ENCODE data around the gene SNAI1.

GRCh38 chr20:49955167-49955566, 27.6 kb upstream of the SNAI1 start:
- TF ChIP-seq CTCF (IDR thresholded peaks at IDR 0.05) = no peak
- TF ChIP-seq POLR2A (IDR thresholded peaks at IDR 0.05) = no peak

Data from Peyer's patch (tissue), 4 donors.